Sciatic nerve (tissue), 2 donors: ENCODE data around the gene SEPTIN6. TPM values are rescaled to one million over a fixed set of nuclear protein-coding genes. Genes with fewer than 3 reads are reported as not detected.
"Not testable (repeated sequence)": the region's sequence is repeated elsewhere in the genome, so short reads cannot be mapped to it uniquely, and the experiment has no call there.

ENCODE experiments used
- ATAC-seq: fragments of 200-7000 bp; cut with Tn5 transposase; one replicate; pipeline ENCODE4 v1.9.1; 2020; ENCODE audit warnings: mild to moderate bottlenecking, moderate library complexity
- DNase-seq: peaks from one replicate; pipeline ENCODE4 v3.0.0-alpha.2; 2020; ENCODE audit warnings: low spot score
- intact Hi-C: fragments of 100-400 bp; cut with DNase I; formaldehyde crosslinking; loops from one replicate; pipeline ENCODE4 v1.14.2; 2022
- microRNA-seq: library from miRNA; unstranded; fragments of <30 nt; microRNA quantifications from one replicate; pipeline ENCODE4 v1.2.0, GENCODE V29; 2020
- total RNA-seq: library from RNA; stranded (reverse); fragmentation: NEBNext Ultra II Directional; extraction: Animal tissue kit (Norgen Biotek cat#: 25700); gene quantifications from one replicate; pipeline ENCODE4 v1.2.1, GENCODE V29; 2021
- donor health status: DM: no; HTN: no; CAD: no.
- donor health status: DM: no; HTN: no; CAD: no.

The SEPTIN6 gene
- total RNA-seq, 1 donor from 2014 or later: 33.0 TPM

- ATAC-seq (peak; percentile 81), DNase-seq (peak; percentile 64)
- intact Hi-C loops: no loop called here
These were observed 25.7 kb downstream of the SEPTIN6 start for GRCh38 chrX:119667111-119667878.

- DNase-seq, ATAC-seq, intact Hi-C loops: not testable (repeated sequence)
These were observed 28.1 kb downstream of the SEPTIN6 start for GRCh38 chrX:119664877-119665276.

GRCh38 chrX:119661486-119661885 is 31.5 kb downstream of the SEPTIN6 start:
- DNase-seq (no peak), ATAC-seq (no peak)
- intact Hi-C loops: no loop called here

- intact Hi-C loops: no loop called here
- DNase-seq: no peak
- no peak for ATAC-seq
These were observed 33.4 kb downstream of the SEPTIN6 start for GRCh38 chrX:119659522-119659921.

- DNase-seq (no peak), ATAC-seq (peak; percentile 43)
- intact Hi-C loops: no loop called here
These were observed 37.8 kb downstream of the SEPTIN6 start for GRCh38 chrX:119655125-119655524.

GRCh38 chrX:119654112-119654531 is 38.8 kb downstream of the SEPTIN6 start:
- DNase-seq (peak; percentile 69), ATAC-seq (peak; percentile 95)
- intact Hi-C loops: no loop called here

- ATAC-seq (no peak), DNase-seq (no peak)
- intact Hi-C loops: no loop called here
These were observed 44.6 kb downstream of the SEPTIN6 start for GRCh38 chrX:119648421-119648775.

- ATAC-seq: no peak
- no peak for DNase-seq
- intact Hi-C loops: no loop called here
These were observed 45.2 kb downstream of the SEPTIN6 start for GRCh38 chrX:119647552-119648420.

- ATAC-seq (no peak), DNase-seq (no peak)
- intact Hi-C loops: no loop called here
These were observed 45.9 kb downstream of the SEPTIN6 start for GRCh38 chrX:119647089-119647488.

GRCh38 chrX:119646515-119646914 is 46.5 kb downstream of the SEPTIN6 start:
- ATAC-seq: no peak
- no peak for DNase-seq
- intact Hi-C loops: no loop called here

GRCh38 chrX:119643696-119644095 is 49.3 kb downstream of the SEPTIN6 start:
- ATAC-seq: no peak
- intact Hi-C loops: no loop called here
- no peak for DNase-seq

Small RNAs within 50 kb of the gene (microRNA-seq; reads per million reads assigned to microRNA genes)
- gene MIR766: 9.1 reads per million, percentile 22 among the genes with 10 or more reads in this experiment

Other genes starting within 250 kb of the SEPTIN6 start
- gene SLC25A5, start 224.7 kb downstream of the SEPTIN6 start, total RNA-seq: 73.2 TPM
- 21.3 TPM for gene STEEP1, start 127.8 kb downstream of the SEPTIN6 start, total RNA-seq
- 47.6 TPM for gene UBE2A, start 118.6 kb downstream of the SEPTIN6 start, total RNA-seq
- 9.8 TPM for gene NKRF, start 86.7 kb downstream of the SEPTIN6 start, total RNA-seq
- 0.53 TPM for gene SOWAHD, start 65.4 kb upstream of the SEPTIN6 start, total RNA-seq
- gene RPL39, start 98.5 kb upstream of the SEPTIN6 start, total RNA-seq: 1,230 TPM
- 11.0 TPM for gene UPF3B, start 159.8 kb upstream of the SEPTIN6 start, total RNA-seq
- gene RNF113A, start 178.6 kb upstream of the SEPTIN6 start, total RNA-seq: 8.8 TPM
- 57.5 TPM for gene NDUFA1, start 178.7 kb upstream of the SEPTIN6 start, total RNA-seq
- not detected for gene AKAP14, start 202.7 kb upstream of the SEPTIN6 start, total RNA-seq